IPS-NIHi11 (cell line): ENCODE data around the gene PLAGL2.
A peak's percentile ranks its signal among the peaks of the same experiment; 100 is the strongest.
"Not testable (repeated sequence)": the region's sequence is repeated elsewhere in the genome, so short reads cannot be mapped to it uniquely, and the experiment has no call there.

Experiments used
- DNase-seq: peaks from one replicate; pipeline ENCODE4 v3.0.0; 2012; ENCODE audit warnings: mixed read lengths, low spot score

PLAGL2 gene

GRCh38 chr20:32204205-32205109 lies 3.1 kb downstream of the PLAGL2 start:
- DNase-seq = no peak

GRCh38 chr20:32203356-32204204 lies 4.0 kb downstream of the PLAGL2 start:
- no peak for DNase-seq

GRCh38 chr20:32201977-32202363 lies 5.6 kb downstream of the PLAGL2 start:
- no peak for DNase-seq

- DNase-seq = no peak
Observed at GRCh38 chr20:32201296-32201976, 6.1 kb downstream of the PLAGL2 start.

- no peak for DNase-seq
Observed at GRCh38 chr20:32199006-32199405, 8.5 kb downstream of the PLAGL2 start.

- DNase-seq = not testable (repeated sequence)
Observed at GRCh38 chr20:32197136-32197535, 10.4 kb downstream of the PLAGL2 start.

- DNase-seq = not testable (repeated sequence)
Observed at GRCh38 chr20:32196613-32197012, 10.9 kb downstream of the PLAGL2 start.

GRCh38 chr20:32195581-32195980 lies 12.0 kb downstream of the PLAGL2 start:
- no peak for DNase-seq

GRCh38 chr20:32193996-32194395 lies 13.5 kb downstream of the PLAGL2 start:
- no peak for DNase-seq

GRCh38 chr20:32193336-32193735 lies 14.2 kb downstream of the PLAGL2 start:
- DNase-seq = not testable (repeated sequence)

- no peak for DNase-seq
Observed at GRCh38 chr20:32192698-32193097, 14.8 kb downstream of the PLAGL2 start.

GRCh38 chr20:32191873-32192272 lies 15.7 kb downstream of the PLAGL2 start:
- no peak for DNase-seq

- no peak for DNase-seq
Observed at GRCh38 chr20:32191422-32191821, 16.1 kb downstream of the PLAGL2 start.

- no peak for DNase-seq
Observed at GRCh38 chr20:32190616-32191415, 16.7 kb downstream of the PLAGL2 start.

GRCh38 chr20:32189691-32190615 lies 17.6 kb downstream of the PLAGL2 start:
- peak; percentile 83 for DNase-seq

GRCh38 chr20:32189123-32189410 lies 18.5 kb downstream of the PLAGL2 start:
- DNase-seq = no peak

GRCh38 chr20:32188376-32189122 lies 19.0 kb downstream of the PLAGL2 start:
- DNase-seq = no peak

- DNase-seq = no peak
Observed at GRCh38 chr20:32186506-32186905, 21.0 kb downstream of the PLAGL2 start.

- DNase-seq = no peak
Observed at GRCh38 chr20:32184961-32185603, 22.5 kb downstream of the PLAGL2 start.
